ENCODE measurements around the gene RAB40B.
A peak's percentile ranks its signal among the peaks of the same experiment; 100 is the strongest.

The RAB40B gene

GRCh38 chr17:82675476-82676245 is 22.8 kb downstream of the RAB40B start:
- Histone ChIP-seq H3K4me3 (no peak overlapping the region), H3K9me3 (no peaks in the 10 kb centered on the region), H3K36me3 (replicated peaks) (no peaks in the 10 kb centered on the region), H3K27me3 (ENCODE audit: low read depth) (no peaks in the 10 kb centered on the region), H3K4me1 (0 out of 2 replicates have a peak, but pooled peaks cover 3% of the 10 kb centered on the region)
- DNase-seq (ENCODE audit: low spot score in 2 of 2) = no peak
- in situ Hi-C loops (cut with MboI; ENCODE audit: low sequenced_read_pairs) = no loop called here

- Histone ChIP-seq H3K9me3 (no peaks in the 10 kb centered on the region), H3K27me3 (ENCODE audit: low read depth) (no peaks in the 10 kb centered on the region), H3K4me1 (0 out of 2 replicates have a peak, but pooled peaks cover 3% of the 10 kb centered on the region), H3K36me3 (replicated peaks) (no peaks in the 10 kb centered on the region), H3K4me3 (no peak overlapping the region)
- no peak for DNase-seq (ENCODE audit: low spot score in 2 of 2)
- in situ Hi-C loops (cut with MboI; ENCODE audit: low sequenced_read_pairs) = no loop called here
These were observed 23.6 kb downstream of the RAB40B start for GRCh38 chr17:82674656-82675475.

GRCh38 chr17:82670661-82671450 is 27.6 kb downstream of the RAB40B start:
- in situ Hi-C loops (cut with MboI; ENCODE audit: low sequenced_read_pairs) = no loop called here
- Histone ChIP-seq H3K27me3 (ENCODE audit: low read depth) (no peaks in the 10 kb centered on the region), H3K36me3 (replicated peaks) (no peaks in the 10 kb centered on the region), H3K4me1 (0 out of 2 replicates have a peak, but pooled peaks cover 3% of the 10 kb centered on the region), H3K4me3 (no peak overlapping the region), H3K9me3 (no peaks in the 10 kb centered on the region)
- no peak for DNase-seq (ENCODE audit: low spot score in 2 of 2)

GRCh38 chr17:82668631-82669099 is 29.8 kb downstream of the RAB40B start:
- Histone ChIP-seq H3K27me3 (ENCODE audit: low read depth) (no peaks in the 10 kb centered on the region), H3K9me3 (no peaks in the 10 kb centered on the region), H3K4me3 (no peak overlapping the region), H3K36me3 (replicated peaks) (no peaks in the 10 kb centered on the region), H3K4me1 (0 out of 2 replicates have a peak, but pooled peaks cover 3% of the 10 kb centered on the region)
- in situ Hi-C loops (cut with MboI; ENCODE audit: low sequenced_read_pairs) = loop anchor here (5.0 kb wide), 1 partner anchor 109 kb away; no protein-coding TSS in a partner anchor
- DNase-seq (ENCODE audit: low spot score in 2 of 2) = peak; percentile 71 to 86

- H3K4me3 ChIP-seq = no peak overlapping the region
- H3K36me3 ChIP-seq (replicated peaks) = no peaks in the 10 kb centered on the region
- in situ Hi-C loops (cut with MboI; ENCODE audit: low sequenced_read_pairs) = loop anchor here (5.0 kb wide), 1 partner anchor 109 kb away; no protein-coding TSS in a partner anchor
- no peak for DNase-seq (ENCODE audit: low spot score in 2 of 2)
- no peaks in the 10 kb centered on the region for H3K27me3 ChIP-seq (ENCODE audit: low read depth)
- 0 out of 2 replicates have a peak, but pooled peaks cover 3% of the 10 kb centered on the region for H3K4me1 ChIP-seq
- no peaks in the 10 kb centered on the region for H3K9me3 ChIP-seq
These were observed 30.4 kb downstream of the RAB40B start for GRCh38 chr17:82668024-82668630.

GRCh38 chr17:82667668-82668000 is 30.9 kb downstream of the RAB40B start:
- in situ Hi-C loops (cut with MboI; ENCODE audit: low sequenced_read_pairs) = loop anchor here (5.0 kb wide), 1 partner anchor 110 kb away; no protein-coding TSS in a partner anchor
- no peaks in the 10 kb centered on the region for H3K27me3 ChIP-seq (ENCODE audit: low read depth)
- no peaks in the 10 kb centered on the region for H3K9me3 ChIP-seq
- no peaks in the 10 kb centered on the region for H3K36me3 ChIP-seq (replicated peaks)
- no peak for DNase-seq (ENCODE audit: low spot score in 2 of 2)
- 0 out of 2 replicates have a peak, but pooled peaks cover 3% of the 10 kb centered on the region for H3K4me1 ChIP-seq
- H3K4me3 ChIP-seq = no peak overlapping the region

GRCh38 chr17:82666931-82667667 is 31.4 kb downstream of the RAB40B start:
- no peaks in the 10 kb centered on the region for H3K27me3 ChIP-seq (ENCODE audit: low read depth)
- H3K36me3 ChIP-seq (replicated peaks) = no peaks in the 10 kb centered on the region
- H3K4me3 ChIP-seq = no peak overlapping the region
- in situ Hi-C loops (cut with MboI; ENCODE audit: low sequenced_read_pairs) = loop anchor here (5.0 kb wide), 1 partner anchor 110 kb away; no protein-coding TSS in a partner anchor
- no peaks in the 10 kb centered on the region for H3K9me3 ChIP-seq
- 0 out of 2 replicates have a peak, but pooled peaks cover 3% of the 10 kb centered on the region for H3K4me1 ChIP-seq
- DNase-seq (ENCODE audit: low spot score in 2 of 2) = no peak

GRCh38 chr17:82665891-82666290 is 32.6 kb downstream of the RAB40B start:
- no peaks in the 10 kb centered on the region for H3K36me3 ChIP-seq (replicated peaks)
- in situ Hi-C loops (cut with MboI; ENCODE audit: low sequenced_read_pairs) = loop anchor here (5.0 kb wide), 1 partner anchor 111 kb away; no protein-coding TSS in a partner anchor
- H3K4me3 ChIP-seq = no peak overlapping the region
- no peaks in the 10 kb centered on the region for H3K27me3 ChIP-seq (ENCODE audit: low read depth)
- no peak for DNase-seq (ENCODE audit: low spot score in 2 of 2)
- H3K9me3 ChIP-seq = no peaks in the 10 kb centered on the region
- 0 out of 2 replicates have a peak, but pooled peaks cover 3% of the 10 kb centered on the region for H3K4me1 ChIP-seq

- Histone ChIP-seq H3K4me1 (0 out of 2 replicates have a peak, but pooled peaks cover 3% of the 10 kb centered on the region), H3K36me3 (replicated peaks) (no peaks in the 10 kb centered on the region), H3K27me3 (ENCODE audit: low read depth) (no peaks in the 10 kb centered on the region), H3K9me3 (no peaks in the 10 kb centered on the region), H3K4me3 (no peak overlapping the region)
- DNase-seq (ENCODE audit: low spot score in 2 of 2) = no peak
- in situ Hi-C loops (cut with MboI; ENCODE audit: low sequenced_read_pairs) = loop anchor here (5.0 kb wide), 1 partner anchor 112 kb away; no protein-coding TSS in a partner anchor
These were observed 33.3 kb downstream of the RAB40B start for GRCh38 chr17:82665217-82665616.

- Histone ChIP-seq H3K36me3 (replicated peaks) (no peaks in the 10 kb centered on the region), H3K27me3 (ENCODE audit: low read depth) (no peaks in the 10 kb centered on the region), H3K4me1 (0 out of 2 replicates have a peak, but pooled peaks cover 3% of the 10 kb centered on the region), H3K4me3 (no peak overlapping the region), H3K9me3 (no peaks in the 10 kb centered on the region)
- in situ Hi-C loops (cut with MboI; ENCODE audit: low sequenced_read_pairs) = loop anchor here (5.0 kb wide), 1 partner anchor 113 kb away; no protein-coding TSS in a partner anchor
- no peak for DNase-seq (ENCODE audit: low spot score in 2 of 2)
These were observed 33.8 kb downstream of the RAB40B start for GRCh38 chr17:82664701-82665182.

GRCh38 chr17:82664276-82664575 is 34.3 kb downstream of the RAB40B start:
- Histone ChIP-seq H3K9me3 (no peaks in the 10 kb centered on the region), H3K27me3 (ENCODE audit: low read depth) (no peaks in the 10 kb centered on the region), H3K4me1 (0 out of 2 replicates have a peak, but pooled peaks cover 3% of the 10 kb centered on the region), H3K36me3 (replicated peaks) (no peaks in the 10 kb centered on the region), H3K4me3 (no peak overlapping the region)
- in situ Hi-C loops (cut with MboI; ENCODE audit: low sequenced_read_pairs) = no loop called here
- no peak for DNase-seq (ENCODE audit: low spot score in 2 of 2)
